Putamen (tissue), 1 donor: Measurements from ENCODE around the gene PBRM1.
"Not testable (repeated sequence)": the region's sequence is repeated elsewhere in the genome, so short reads cannot be mapped to it uniquely, and the experiment has no call there.

Source experiments
- DNase-seq: peaks from one replicate; pipeline ENCODE4 v3.0.0-alpha.2; 2016; ENCODE audit warnings: low spot score

PBRM1 gene

DNA sequence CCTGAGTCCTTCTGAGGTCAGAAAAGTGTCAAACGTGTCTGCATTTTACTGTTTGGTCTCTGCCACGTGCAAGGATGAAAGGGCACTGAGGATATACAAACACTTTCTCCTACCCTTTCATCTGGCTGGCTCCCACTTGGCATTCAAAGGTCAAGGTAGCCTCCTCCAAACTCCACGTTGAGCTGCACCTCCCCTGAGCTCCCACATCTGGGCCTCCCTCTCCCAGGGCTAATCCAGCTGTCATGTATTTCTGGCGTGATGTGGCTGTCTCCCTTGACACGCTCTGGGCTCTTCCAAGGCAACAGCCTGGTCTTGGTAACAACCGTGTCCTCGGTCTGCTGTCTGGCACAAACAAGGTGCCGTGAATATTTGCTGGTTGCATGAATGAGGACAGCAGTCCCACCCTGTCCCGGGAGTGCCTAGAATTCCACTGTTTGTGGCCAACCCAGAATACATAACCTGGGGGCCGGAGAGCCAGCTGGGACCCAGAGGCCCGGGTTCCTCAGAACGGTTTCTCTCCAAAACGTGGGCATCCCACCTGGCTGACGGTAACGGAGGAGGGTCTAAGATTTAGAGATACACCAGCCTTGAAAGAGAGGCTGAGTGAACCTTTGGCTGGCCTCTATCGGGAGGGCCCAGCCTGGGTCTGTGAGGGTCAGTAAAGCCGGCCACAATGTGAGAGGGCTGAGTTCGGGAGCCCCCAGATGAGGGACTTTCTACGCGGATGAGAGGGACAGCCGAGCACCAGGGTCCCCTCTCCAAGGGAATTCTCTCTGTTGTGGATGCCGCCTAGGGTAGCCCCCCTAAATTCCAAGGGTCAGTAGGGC, 19.1 kb upstream of the PBRM1 start:
- no peak for DNase-seq

DNA sequence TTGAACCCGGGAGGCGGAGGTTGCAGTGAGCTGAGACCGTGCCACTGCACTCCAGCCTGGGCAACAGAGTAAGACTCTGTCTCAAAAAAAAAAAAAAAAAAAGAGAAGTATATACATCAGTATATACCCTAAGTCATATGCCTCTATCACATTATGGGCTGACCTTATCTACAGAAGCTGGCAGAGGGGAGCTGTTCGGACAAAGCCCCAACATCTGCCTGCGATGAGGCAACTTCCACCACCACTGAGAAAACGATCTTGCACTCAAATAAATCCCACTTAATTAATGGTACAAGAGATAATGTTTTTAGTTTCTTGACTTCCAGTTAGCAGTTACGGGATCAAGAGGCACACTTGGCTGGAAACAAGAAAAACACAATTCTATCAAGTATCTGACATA, 17.6 kb upstream of the PBRM1 start:
- DNase-seq = no peak

DNA sequence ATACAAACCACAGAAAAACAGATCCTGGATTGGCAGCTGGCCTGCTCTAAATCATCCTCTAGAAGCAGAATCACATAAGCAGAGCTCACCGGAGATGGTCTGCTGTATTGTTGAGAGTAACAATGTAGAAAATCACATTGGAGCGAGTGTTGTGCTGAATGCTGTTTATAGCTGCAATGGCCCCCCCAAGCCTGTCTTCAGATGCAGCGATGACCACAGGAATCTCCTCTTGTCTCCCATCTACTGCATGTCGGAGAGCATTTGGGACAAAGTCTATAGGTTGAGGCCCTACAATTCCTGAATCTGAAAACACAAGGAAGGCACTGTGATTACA, 11.9 kb upstream of the PBRM1 start:
- DNase-seq = no peak

DNA sequence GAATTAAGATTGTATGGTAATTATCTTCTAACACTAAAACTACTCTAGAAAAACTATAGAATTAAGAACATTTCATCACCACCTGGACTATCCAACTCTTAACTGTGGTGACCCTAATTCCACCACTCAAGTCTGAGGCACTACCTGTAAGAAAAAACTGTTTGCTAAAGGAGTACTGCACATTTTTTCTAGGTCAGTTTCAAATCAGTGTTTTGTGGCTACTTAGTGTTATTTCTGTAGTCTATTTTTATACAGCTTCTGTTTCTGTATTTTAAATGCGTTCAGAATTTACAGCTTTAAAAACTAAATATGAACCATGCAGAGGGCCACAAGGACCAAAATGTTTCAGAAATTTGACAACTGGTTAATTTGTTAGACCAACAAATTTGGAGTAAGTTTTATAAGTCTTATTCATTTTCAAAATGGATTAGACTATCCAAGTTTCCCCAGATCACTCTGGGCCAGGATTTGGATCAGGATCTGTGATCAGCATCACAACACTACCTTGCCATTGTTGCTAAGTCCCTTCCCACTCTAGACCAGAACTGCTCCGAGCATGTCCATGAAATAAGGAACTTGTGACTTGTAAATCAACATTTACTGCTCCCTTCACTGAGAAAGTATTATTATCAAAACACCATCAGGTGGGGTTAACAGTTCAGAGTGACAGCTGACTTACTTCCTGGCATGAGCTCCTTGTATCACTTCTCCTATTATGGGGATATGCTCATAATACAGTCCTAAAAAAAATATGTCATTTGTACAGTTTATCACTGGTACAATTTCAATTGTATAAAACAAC, 11.3 kb upstream of the PBRM1 start:
- DNase-seq = no peak

DNA sequence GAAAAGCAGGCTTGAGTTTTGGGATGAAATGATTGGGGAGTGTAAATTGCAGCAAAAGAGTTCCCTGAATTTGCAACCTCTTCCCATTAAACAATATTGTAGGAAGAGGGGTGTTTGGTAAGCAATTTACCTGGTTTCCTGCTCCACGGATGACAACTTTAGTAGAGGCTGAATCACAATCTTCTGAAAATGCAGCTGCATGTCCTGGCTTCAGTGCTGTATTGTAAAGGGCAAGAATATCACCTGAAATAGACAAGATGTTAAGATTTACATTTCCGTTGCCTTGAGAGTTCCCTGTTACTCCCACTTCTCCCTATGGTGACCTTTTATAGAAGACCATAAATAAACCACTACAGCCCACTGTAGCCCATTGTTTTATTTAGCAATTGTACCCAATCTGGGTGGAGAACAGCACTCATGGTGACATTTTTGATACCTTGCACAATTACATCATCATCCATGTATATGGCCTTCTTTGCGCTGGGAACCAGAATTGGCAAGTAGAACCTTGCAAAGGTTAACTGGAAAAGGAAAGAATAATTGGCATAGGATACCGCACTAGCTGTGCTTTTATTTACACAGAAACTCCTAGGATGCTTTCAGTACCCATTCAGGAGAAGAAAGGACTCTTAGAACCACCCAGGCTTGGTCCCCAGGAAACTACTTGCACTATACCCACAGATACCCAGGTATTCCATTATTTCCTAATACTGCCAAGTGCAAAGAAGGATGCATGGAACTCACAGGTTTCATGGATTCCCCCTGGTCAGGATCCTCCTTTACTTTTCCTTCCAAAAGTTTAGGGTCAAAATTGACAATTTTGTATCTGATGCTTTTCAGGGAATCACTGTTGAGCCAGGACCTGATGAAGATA, 10.3 kb upstream of the PBRM1 start:
- no peak for DNase-seq

DNA sequence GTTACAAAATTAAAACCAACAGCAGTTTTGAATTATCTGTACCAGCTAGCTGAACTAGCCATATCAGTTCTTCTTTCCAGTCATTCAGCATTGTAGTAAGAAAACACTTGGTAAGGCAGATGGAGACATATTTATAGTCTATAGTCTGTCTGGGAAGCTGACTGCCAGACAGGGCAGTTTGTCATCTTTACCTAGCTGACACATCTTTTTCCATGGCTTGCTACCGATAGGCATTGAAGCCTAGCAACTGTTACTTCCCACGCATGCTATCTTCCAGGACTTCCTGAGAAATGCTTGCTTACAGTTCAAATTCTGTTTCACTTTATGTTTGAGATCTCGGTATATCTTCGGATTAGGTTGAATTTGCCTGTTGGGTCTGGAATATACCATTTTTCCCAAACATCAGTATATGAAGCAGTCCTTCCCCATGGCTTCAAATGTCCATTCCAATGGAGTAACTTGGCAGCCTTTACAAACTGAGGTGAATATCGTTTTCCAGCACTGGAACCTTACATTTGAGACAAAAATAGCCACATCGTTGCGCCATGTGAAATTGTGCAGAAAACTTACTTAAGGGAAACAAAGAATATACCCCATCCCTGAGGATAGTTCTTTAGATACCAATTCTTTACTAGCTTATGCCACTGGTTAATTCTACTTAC, 8.9 kb upstream of the PBRM1 start:
- DNase-seq = no peak

DNA sequence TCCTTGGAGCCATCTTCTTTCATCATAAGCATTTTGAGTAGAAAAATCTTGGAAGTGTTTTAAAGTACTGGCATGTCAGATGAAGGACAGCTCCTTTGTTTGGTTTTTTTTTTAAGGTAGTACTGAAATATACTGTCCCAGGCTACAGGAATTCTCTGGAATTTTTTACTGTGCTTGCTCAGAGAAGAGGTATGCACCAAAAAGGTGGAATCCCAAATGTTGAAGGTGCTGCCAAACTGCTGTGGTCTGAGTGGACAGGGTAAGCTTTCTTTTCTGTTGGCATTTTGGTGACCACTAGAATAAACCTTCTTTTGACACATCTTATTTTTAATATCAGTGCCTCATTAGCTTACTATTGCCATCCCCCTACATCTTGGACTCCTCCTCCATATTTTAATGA, 7.4 kb upstream of the PBRM1 start:
- DNase-seq = no peak

DNA sequence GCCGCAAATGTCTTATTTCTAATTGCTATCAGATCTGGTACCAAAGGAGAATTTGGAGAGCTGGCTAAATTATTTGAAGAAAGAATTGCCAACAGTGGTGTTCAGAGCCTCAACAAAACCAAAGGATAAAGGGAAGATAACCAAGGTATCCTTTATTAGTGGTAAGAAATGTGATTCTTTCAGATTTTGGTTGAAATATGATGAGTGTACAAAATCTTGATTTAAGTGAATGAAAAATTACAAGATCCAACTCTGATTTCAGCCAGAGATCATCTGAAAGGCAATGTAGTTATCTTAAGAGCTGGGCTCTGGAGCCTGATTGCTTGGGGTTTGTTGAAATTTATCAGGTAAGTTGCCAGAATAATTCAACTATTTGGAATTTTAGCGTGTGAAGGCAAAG, 4.8 kb upstream of the PBRM1 start:
- no peak for DNase-seq

DNA sequence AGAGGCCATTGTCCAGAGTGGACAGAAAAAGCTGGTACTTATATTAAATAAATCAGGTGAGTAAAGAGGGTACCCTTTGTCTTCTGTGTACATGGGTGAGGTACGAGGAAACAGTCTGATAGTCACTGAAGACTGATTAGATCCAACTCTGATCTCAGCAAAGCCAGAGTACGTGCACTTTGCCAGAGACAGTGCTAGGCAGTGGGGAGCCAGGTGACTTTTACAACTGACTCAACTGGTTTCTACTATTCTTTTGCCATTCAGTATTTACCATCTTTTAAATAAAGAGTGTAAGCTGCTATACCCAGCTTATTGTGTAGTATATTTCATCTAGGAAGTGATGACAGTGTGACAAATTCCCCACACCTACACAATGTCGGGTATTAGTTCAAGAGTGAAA, 3.4 kb upstream of the PBRM1 start:
- no peak for DNase-seq

DNA sequence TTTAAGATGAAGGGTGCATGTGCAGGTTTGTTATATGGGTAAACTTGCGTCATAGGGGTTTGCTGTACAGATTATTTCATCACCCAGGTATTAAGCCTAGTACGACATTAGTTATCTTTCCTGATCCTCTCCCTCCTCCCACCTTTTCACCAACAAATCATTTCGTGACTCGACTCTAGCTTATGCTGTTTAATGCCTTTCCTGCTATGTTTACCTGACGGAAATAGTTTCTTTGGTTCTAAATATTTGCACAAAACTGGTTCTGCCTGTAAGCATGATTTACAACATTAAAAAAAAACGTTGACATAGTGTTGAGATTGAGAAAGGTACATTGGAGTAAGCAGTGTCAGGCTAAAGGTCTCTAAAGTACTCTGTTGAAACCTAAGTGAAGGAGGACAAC, 2.6 kb upstream of the PBRM1 start:
- DNase-seq = no peak

DNA sequence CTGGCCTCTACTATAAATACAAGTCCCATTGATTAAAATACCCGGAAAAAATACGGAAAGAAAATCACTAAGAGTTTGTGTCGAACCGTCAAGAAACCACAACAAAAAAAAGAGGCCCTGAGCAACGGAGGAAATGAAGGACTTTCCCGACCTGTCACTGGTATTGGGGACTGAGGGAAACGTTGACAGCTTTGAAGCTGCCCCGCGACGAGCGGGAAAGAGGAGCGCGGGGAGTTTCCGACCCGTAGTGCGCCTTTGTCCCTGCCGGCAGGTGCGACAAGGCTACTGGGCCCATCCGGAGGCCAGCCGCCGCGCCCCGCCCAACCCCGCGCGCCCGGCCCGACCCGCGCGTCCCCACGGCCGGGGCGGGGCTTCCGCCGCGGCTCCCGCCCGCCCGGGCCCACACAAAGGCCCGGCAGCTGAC, 416 bp downstream of the PBRM1 start:
- DNase-seq = peak; percentile 84

DNA sequence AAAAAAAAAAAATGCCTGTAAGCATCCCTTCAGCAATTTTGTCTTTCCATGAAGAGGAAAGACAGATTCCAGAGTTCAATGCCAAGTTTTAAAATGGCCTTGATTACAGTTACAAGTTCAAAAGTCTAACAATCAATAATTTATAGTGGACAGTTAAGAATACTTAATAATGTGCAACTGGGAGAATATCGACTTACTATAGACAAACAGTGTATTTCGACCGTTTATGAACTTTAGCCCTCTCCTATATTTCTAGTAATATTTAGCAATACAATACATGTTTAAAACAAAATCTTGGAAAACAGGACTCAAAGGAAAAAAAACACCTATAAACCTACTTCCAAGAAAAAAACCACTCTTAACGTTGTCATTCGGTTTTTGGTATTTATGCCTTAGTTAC, 1.5 kb downstream of the PBRM1 start:
- DNase-seq = no peak

DNA sequence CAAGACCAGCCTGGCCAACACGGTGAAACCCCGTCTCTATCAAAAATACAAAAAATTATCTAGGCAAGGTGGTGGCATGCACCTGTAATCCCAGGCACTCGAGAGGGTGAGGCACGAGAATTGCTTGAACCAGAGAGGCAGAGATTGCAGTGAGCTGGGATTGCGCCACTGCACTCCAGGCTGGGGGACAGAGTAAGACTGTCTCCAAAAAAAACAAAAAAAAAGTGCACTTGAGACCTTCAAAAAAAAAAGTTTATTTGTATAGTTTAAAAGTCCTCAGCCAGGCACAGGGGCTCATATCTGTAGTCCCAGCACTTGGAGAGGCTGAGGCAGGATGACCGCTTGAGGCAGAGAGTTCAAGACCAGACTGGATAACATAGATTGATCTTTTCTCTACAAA, 2.1 kb downstream of the PBRM1 start:
- no peak for DNase-seq

DNA sequence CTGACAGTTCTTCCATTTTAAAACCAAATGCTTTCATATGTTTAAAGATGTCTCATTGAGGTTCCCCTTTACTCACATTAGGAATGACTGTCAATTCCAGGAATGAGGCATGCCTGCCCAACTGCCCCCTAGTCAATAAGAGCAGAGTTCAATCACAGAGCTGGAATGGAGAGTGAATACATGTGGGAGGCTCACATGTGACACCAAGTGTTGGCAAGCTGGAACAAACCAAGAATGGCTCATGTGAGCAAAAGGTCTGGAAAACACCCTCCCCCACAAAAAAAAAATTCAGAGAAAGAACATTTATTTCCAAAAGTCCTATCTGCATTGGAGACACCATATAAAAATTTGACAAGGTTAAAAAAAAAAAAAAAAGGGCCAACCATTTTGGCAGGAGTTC, 3.7 kb downstream of the PBRM1 start:
- DNase-seq = peak; percentile 51

DNA sequence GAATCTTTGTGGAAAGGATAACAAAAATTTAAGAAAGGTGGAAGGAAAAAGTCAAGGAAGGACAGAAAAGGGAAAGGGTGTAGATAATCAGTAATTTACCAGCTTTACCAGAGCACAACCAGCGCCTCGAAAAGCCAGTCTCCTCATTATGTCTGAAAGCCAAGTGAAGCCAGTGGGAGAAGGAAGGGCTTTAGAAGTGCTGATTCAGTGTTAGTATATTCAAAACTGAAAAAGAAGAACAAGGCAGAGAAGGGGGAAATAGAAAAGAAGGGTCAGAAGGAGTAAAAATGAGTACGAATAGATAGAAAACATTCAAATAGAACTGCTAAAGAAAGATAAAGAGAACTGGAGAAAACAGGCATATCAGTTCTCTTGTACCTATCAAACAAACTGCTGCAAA, 4.1 kb downstream of the PBRM1 start:
- DNase-seq = no peak

DNA sequence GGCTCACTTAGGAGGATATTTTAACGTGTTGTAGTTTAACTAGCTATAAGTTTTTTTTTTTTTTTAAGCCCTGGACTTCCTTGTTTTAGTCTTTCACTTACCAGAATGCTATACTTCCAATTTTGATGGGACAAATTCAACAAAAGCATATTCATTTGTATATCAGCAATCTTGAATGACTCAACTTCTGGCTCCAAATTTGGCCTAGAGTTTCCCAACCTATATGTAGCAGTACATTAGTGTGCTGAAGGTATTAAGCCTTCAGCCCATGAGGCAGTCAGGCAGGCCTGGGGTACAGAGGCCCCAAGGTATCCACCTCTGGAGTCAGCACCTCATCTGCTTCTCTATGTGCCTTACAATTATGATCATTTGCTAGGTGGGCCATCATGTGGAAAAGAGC, 5.9 kb downstream of the PBRM1 start:
- no peak for DNase-seq

DNA sequence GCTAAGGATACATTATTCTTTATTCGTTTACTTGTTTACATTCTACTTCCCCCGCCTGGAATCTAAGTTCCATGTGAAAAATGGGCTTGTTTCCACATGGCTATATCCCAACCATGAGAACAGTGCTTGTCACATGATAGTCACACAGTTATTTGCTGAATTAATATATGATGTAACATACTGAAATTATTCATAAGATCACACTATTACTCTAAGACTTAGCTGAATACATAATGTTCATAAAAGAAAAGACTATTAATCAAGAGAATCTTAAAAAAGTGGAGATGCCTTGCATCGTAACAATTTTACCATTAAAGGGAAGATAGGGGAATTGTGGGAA, 6.5 kb downstream of the PBRM1 start:
- no peak for DNase-seq

DNA sequence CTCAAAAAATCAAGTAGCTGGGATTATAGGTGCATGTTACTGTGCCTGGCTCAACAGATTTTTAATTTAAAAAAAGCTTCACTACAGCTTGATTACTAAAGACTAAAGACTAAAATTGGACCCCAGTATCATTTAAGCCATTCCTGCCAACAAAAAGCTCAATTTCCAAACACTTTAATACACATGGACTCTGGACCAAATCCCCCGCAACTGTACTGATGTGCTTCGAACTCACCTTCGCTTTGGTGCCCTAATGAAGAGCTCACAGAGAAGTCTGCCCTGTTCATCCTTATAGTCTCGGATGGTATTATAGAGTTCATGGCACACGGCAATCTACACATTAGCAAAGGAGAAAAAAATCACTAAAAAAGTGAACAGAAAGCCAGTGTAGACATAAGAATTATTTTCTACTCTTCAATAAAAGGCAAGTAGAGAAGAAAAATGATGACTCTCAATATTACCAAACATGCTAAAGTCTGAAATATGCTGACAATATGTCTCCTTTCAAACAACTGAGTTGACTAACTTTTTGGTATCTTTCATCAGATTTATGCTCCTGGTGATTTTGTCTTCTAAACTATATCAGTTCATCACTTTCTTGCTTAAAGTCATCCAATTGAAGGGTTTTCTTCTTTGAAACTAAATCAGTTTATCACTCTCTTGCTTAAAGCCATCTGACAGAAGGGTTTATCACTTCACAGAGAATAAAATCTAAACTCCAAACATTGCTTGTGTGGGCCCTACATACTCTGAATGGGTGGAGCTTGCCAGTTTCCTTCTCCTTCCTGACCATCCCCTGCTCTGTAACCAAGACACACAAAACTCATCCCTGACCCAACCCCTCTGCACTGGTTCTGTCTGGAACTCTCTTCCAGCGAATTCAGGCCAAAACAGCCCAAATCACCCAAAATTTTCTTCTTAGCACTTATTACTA, 7.2 kb downstream of the PBRM1 start:
- DNase-seq = no peak

DNA sequence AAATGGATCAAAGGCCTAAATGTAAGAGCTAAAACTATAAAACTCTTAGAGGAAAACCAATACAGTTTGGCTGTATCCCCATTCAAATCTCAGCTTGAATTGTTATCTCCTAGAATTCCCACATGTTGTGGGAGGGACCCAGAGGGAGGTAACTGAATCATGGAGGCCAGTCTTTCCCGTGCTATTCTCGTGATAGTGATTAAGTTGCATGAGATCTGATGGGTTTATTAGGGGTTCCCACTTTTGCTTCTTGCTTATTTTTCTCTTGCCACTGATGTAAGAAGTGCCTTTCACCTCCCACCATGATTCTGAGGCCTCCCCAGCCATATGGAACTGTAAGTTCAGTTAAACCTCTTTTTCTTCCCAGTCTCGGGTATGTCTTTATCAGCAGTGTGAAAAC, 9.5 kb downstream of the PBRM1 start:
- DNase-seq = not testable (repeated sequence)

DNA sequence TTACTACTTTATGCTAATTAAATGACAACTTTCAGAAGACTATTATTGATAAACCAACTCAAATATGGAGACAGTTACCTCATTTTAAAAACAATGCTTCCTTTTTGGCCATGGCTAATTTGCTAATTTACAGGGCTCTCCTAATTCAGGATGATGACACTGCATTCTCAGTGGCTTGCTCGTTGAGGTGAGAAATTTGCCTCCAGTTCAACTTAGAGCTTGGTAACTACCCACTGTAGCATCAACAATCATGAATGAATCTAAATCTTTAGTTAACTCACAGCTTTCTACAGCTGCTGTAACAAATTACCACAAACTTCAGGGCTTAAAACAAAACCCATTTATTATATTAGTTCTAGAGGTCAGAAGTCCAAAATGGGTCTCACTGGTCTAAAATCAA, 14.0 kb downstream of the PBRM1 start:
- no peak for DNase-seq
